ENCODE results near the gene MCF2L2. TPM values are rescaled to one million over a fixed set of nuclear protein-coding genes. Genes with fewer than 3 reads are reported as not detected.

MCF2L2 gene
- total and polyA plus RNA-seq, 2 experiments from 2014 or later, result 4.4 to 12.9 TPM

GRCh38 chr3:183370391-183370790, 58.0 kb downstream of the MCF2L2 start:
- DNase-seq (ENCODE audit: low read depth in 1 of 2, low spot score in 1 of 2), result peak in 1 of 2 donors; percentile 69
- no peak overlapping the region for H3K4me3 ChIP-seq
- no peaks in the 10 kb centered on the region for H3K27me3 ChIP-seq
- H3K27ac ChIP-seq, result no peak overlapping the region
- H3K36me3 ChIP-seq, result no peaks in the 10 kb centered on the region
- no peaks in the 10 kb centered on the region for H3K4me1 ChIP-seq (ENCODE audit: low read depth)
- TF ChIP-seq, protein P1, sequence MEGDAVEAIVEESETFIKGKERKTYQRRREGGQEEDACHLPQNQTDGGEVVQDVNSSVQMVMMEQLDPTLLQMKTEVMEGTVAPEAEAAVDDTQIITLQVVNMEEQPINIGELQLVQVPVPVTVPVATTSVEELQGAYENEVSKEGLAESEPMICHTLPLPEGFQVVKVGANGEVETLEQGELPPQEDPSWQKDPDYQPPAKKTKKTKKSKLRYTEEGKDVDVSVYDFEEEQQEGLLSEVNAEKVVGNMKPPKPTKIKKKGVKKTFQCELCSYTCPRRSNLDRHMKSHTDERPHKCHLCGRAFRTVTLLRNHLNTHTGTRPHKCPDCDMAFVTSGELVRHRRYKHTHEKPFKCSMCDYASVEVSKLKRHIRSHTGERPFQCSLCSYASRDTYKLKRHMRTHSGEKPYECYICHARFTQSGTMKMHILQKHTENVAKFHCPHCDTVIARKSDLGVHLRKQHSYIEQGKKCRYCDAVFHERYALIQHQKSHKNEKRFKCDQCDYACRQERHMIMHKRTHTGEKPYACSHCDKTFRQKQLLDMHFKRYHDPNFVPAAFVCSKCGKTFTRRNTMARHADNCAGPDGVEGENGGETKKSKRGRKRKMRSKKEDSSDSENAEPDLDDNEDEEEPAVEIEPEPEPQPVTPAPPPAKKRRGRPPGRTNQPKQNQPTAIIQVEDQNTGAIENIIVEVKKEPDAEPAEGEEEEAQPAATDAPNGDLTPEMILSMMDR (IDR thresholded peaks at IDR 0.05; ENCODE audit: low read depth, low read length), result no peak
- H3K9me3 ChIP-seq (ENCODE audit: low read depth), result no peaks in the 10 kb centered on the region

DNA sequence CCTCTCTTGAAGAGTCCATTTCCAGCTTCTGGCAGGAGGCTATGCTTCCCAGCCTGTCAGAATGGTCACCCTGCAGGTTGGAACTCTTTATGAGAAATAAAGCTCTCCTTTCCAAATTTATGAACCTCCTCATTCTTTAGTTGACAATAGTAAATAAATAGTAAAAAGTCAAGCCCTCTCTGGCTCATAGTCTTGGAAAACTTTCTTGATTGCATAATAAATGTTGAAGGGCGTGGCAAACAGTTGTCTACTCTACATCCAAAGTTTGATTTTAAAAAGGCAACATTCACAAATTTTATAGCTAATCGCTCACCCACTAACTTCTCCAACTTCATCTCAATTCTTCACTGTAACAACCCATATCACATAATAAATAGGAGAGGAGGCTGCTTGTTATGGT, 58.8 kb downstream of the MCF2L2 start:
- no peaks in the 10 kb centered on the region for H3K4me1 ChIP-seq (ENCODE audit: low read depth)
- H3K27ac ChIP-seq, result no peak overlapping the region
- no peak for DNase-seq (ENCODE audit: low read depth in 1 of 2, low spot score in 1 of 2)
- H3K4me3 ChIP-seq, result no peak overlapping the region
- no peaks in the 10 kb centered on the region for H3K27me3 ChIP-seq
- H3K9me3 ChIP-seq (ENCODE audit: low read depth), result no peaks in the 10 kb centered on the region
- TF ChIP-seq, protein P1 (IDR thresholded peaks at IDR 0.05; ENCODE audit: low read depth, low read length), result no peak
- H3K36me3 ChIP-seq, result no peaks in the 10 kb centered on the region

DNA sequence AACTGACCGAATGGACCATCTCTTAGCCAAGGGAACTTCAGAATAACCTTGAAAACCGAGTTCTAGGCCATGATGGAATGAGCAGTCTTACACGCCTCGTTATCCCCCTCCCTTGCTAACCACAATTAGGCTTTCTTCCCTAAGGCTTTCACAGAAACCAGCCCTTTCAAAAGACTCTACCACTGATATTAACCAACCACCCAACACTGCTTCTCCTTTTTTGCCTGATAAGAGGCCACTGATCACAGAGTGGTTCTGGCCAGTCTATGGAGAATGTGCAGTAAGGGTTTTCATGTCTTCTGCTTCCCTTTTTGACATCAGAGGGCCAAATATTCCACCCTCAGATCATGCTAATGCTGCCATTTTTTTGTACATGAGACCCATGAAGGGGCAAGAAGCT, 59.3 kb downstream of the MCF2L2 start:
- Histone ChIP-seq H3K27me3 (no peaks in the 10 kb centered on the region), H3K4me3 (no peak overlapping the region), H3K9me3 (ENCODE audit: low read depth) (no peaks in the 10 kb centered on the region), H3K27ac (no peak overlapping the region), H3K4me1 (ENCODE audit: low read depth) (no peaks in the 10 kb centered on the region), H3K36me3 (no peaks in the 10 kb centered on the region)
- TF ChIP-seq, protein P1 (IDR thresholded peaks at IDR 0.05; ENCODE audit: low read depth, low read length), result no peak
- DNase-seq (ENCODE audit: low read depth in 1 of 2, low spot score in 1 of 2), result no peak

GRCh38 chr3:183360971-183361624, 67.3 kb downstream of the MCF2L2 start:
- Histone ChIP-seq H3K4me3 (no peak overlapping the region), H3K27me3 (no peaks in the 10 kb centered on the region), H3K36me3 (no peaks in the 10 kb centered on the region), H3K4me1 (ENCODE audit: low read depth) (no peaks in the 10 kb centered on the region), H3K9me3 (ENCODE audit: low read depth) (no peaks in the 10 kb centered on the region), H3K27ac (no peak overlapping the region)
- TF ChIP-seq, protein P1 (IDR thresholded peaks at IDR 0.05; ENCODE audit: low read depth, low read length), result no peak
- DNase-seq (ENCODE audit: low read depth in 1 of 2, low spot score in 1 of 2), result no peak

DNA sequence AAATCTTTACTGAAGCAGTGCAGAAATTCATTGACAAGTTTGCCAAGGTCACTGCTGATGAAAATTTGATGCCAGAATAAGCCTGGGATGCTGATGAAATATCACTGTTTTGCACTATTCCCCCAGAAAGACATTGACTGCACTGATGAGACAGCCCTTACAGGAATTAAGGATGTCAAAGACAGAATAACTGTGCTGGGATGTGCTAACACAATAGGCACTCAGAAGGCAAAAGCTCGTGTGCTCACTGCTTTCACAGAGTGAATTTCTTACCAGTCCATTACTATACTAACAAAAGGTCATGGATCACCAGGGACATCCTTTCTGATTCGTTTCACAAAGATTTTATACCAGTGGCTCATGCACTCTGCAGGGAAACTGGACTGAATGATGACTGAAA, 69.4 kb downstream of the MCF2L2 start:
- TF ChIP-seq, protein P1 (IDR thresholded peaks at IDR 0.05; ENCODE audit: low read depth, low read length), result no peak
- Histone ChIP-seq H3K4me3 (no peak overlapping the region), H3K27ac (no peak overlapping the region), H3K9me3 (ENCODE audit: low read depth) (no peaks in the 10 kb centered on the region), H3K27me3 (no peaks in the 10 kb centered on the region), H3K4me1 (ENCODE audit: low read depth) (no peaks in the 10 kb centered on the region), H3K36me3 (no peaks in the 10 kb centered on the region)
- no peak for DNase-seq (ENCODE audit: low read depth in 1 of 2, low spot score in 1 of 2)
